Adrenal gland (tissue), 5 donors: Measurements from ENCODE around the gene DEFB121.

Experiments used
- CTCF ChIP-seq, 6 experiments: fragments of 450-650 bp in 4 of 6; fragments of 200-600 bp in 2 of 6; sonication (generic) in 1 of 6; IDR thresholded peaks; 1 replicate in 5 of 6; 2 replicates in 1 of 6; pipeline versions ENCODE4 v1.5.1 to v1.8.0; 2016 to 2021; ENCODE audit warnings: antibody characterized with exemption in 6 of 6, mild to moderate bottlenecking in 2 of 6, moderate library complexity in 1 of 6
- POLR2A ChIP-seq, 2 donors: fragments of 450-650 bp; IDR thresholded peaks; one replicate each; pipeline ENCODE4 v1.6.1; 2017; ENCODE audit warnings: antibody characterized with exemption in 2 of 2, mild to moderate bottlenecking in 2 of 2, moderate library complexity in 1 of 2
- donor health status: DM: no; HTN: no; CAD: no.

GRCh38 chr20:31440012-31440659 is 34.1 kb upstream of the DEFB121 start, which contains the start of gene DEFB123:
- no peak for TF ChIP-seq CTCF (IDR thresholded peaks at IDR 0.05)
- no peak for TF ChIP-seq POLR2A (IDR thresholded peaks at IDR 0.05)
